Body of pancreas (tissue), 4 donors: ENCODE results near the gene TAAR8.
A peak's percentile ranks its signal among the peaks of the same experiment; 100 is the strongest.

Experiments
- CTCF ChIP-seq, 7 experiments: fragments of 450-650 bp in 4 of 7; fragments of 200-600 bp in 3 of 7; sonication (generic) in 3 of 7; IDR thresholded peaks; one replicate each; pipeline ENCODE4 v1.5.1; 2016 to 2019; ENCODE audit warnings: antibody characterized with exemption in 7 of 7
- POLR2A ChIP-seq, 3 donors: fragments of 450-650 bp; IDR thresholded peaks; one replicate each; pipeline ENCODE4 v1.6.1; 2016; ENCODE audit warnings: antibody characterized with exemption in 3 of 3, mild to moderate bottlenecking in 2 of 3

DNA sequence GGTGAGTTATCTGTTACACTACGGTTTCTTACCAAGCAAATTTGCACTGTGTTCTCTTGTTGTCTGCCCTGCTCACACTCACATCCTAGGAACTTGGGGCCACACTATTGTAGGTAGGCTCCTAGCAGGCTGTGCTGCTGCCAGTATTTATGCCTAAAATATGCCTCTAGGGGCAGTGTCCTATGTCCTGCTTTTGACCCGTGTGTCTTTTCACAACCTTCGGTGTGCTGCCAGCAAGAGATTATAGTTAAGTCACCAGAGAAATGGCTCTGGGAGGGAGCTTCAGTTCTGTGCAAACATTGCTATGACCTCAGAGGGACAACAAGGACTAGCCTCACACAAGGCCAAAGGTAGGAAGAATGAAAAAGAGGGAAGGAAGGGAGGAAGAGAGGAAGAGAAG lies 46.0 kb downstream of the TAAR8 start:
- TF ChIP-seq POLR2A (IDR thresholded peaks at IDR 0.05) = no peak
- peak in 5 of 7 experiments; percentile 13 to 32 (median 27) for TF ChIP-seq CTCF (IDR thresholded peaks at IDR 0.05)
